HG03196 (cell line): Measurements from ENCODE around the gene KMT2E.

ENCODE experiments used
- ATAC-seq: cut with Tn5 transposase; IDR thresholded peaks from one replicate; pipeline ENCODE4 v1.9.1; 2021; ENCODE audit not compliant: unreplicated experiment

The KMT2E gene

GRCh38 chr7:105065104-105065503, 51.1 kb downstream of the KMT2E start:
- no peak for ATAC-seq

- ATAC-seq = no peak
Measured at GRCh38 chr7:105067691-105068090, 53.7 kb downstream of the KMT2E start.

GRCh38 chr7:105068886-105069285, 54.9 kb downstream of the KMT2E start:
- ATAC-seq = no peak

GRCh38 chr7:105073143-105073542, 59.1 kb downstream of the KMT2E start:
- no peak for ATAC-seq

- ATAC-seq = no peak
Measured at GRCh38 chr7:105079348-105079747, 65.3 kb downstream of the KMT2E start.

GRCh38 chr7:105084581-105084980, 70.6 kb downstream of the KMT2E start:
- ATAC-seq = no peak

GRCh38 chr7:105086850-105087249, 72.8 kb downstream of the KMT2E start:
- no peak for ATAC-seq

GRCh38 chr7:105087981-105088380, 74.0 kb downstream of the KMT2E start:
- ATAC-seq = no peak

- no peak for ATAC-seq
Measured at GRCh38 chr7:105088456-105088855, 74.5 kb downstream of the KMT2E start.

- ATAC-seq = no peak
Measured at GRCh38 chr7:105094966-105095365, 81.0 kb downstream of the KMT2E start.

GRCh38 chr7:105096306-105096705, 82.3 kb downstream of the KMT2E start:
- no peak for ATAC-seq

GRCh38 chr7:105097619-105098018, 83.6 kb downstream of the KMT2E start:
- no peak for ATAC-seq

- ATAC-seq = peak; percentile 64
Measured at GRCh38 chr7:105098863-105099515, 85.0 kb downstream of the KMT2E start.

GRCh38 chr7:105101864-105102263, 87.9 kb downstream of the KMT2E start:
- peak; percentile 52 for ATAC-seq

- ATAC-seq = no peak
Measured at GRCh38 chr7:105102557-105103352, 88.8 kb downstream of the KMT2E start.

- no peak for ATAC-seq
Measured at GRCh38 chr7:105105579-105105978, 91.6 kb downstream of the KMT2E start.

GRCh38 chr7:105106473-105106872, 92.5 kb downstream of the KMT2E start:
- no peak for ATAC-seq

GRCh38 chr7:105107458-105107857, 93.5 kb downstream of the KMT2E start:
- no peak for ATAC-seq

GRCh38 chr7:105112440-105113418, 98.7 kb downstream of the KMT2E start:
- ATAC-seq = no peak

- no peak for ATAC-seq
Measured at GRCh38 chr7:105118612-105119600, 104.9 kb downstream of the KMT2E start.
